ENCODE data around the gene RENBP. TPM values are rescaled to one million over a fixed set of nuclear protein-coding genes. Genes with fewer than 3 reads are reported as not detected.

Gene RENBP
- total and polyA plus RNA-seq, 2 of the 13 experiments (the other 11 are each of a cell fraction or from before 2014, with no cell fraction given), result 1.4 to 2.6 TPM

DNA sequence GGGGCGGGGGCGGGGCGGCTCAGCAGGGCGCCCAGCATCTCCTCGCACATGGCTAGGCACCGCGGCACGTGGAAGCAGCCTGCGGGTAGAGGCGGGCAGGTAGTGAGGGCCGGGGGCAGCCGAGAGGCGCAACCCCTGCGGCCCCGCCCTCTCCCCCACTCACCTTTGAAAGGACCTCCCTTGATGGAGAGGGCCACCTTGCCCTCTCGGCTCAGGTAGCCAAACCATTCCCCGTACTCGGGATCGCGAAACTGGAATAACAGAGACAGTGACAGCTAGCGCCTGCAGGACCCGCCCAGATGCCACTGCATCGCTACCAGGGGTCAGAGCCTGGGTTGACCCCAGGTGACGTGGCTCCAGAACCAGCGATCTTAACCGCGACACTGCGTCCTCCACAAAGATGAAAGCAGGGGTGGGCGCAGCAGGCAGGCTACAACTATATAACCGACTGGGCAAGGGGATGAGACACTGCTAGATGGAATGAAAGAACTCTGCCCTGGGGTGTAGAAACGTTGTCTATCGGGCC lies 9.1 kb downstream of the RENBP start:
- H3K27ac ChIP-seq (ENCODE audit: extremely low read length, insufficient read depth, low read length), result peak overlapping the region; percentile 64
- no peak overlapping the region for H3K9ac ChIP-seq (ENCODE audit: insufficient read depth, low read depth, low read length)
- in situ Hi-C loops (cut with HindIII; ENCODE audit: extremely low pct_ligation_motif_present, low pct_unique_long_range_greater_than_20kb) (no loop called here), intact Hi-C loops (cut with micrococcal nuclease; ENCODE audit: unreplicated experiment) (no loop called here)
- peaks cover 5% of the 10 kb centered on the region; the same call in 1 of the 2 replicates for H3K4me1 ChIP-seq (ENCODE audit: insufficient read depth, low read length)
- ChIA-PET CTCF (ENCODE audit: low intra/inter-chr PET ratio, low total read pairs) (no interaction called here), POLR2A (interaction anchor here (0.8 to 2.6 kb wide), 7 partner anchors 9 to 208 kb away, joined by 4 to 20 read pairs (median 5); partner anchors contain the start of genes ARHGAP4, HCFC1 and RENBP)
- H3K36me3 ChIP-seq (replicated peaks in 1 of 2; ENCODE audit: control insufficient read depth in 1 of 2, insufficient read depth in 2 of 2, low read length in 2 of 2), result 0 out of 5 replicates have a peak, but pooled peaks cover 0 to 8% of the 10 kb centered on the region in 2 experiments
- H3K27me3 ChIP-seq (ENCODE audit: control insufficient read depth in 1 of 2, insufficient read depth in 2 of 2, low read length in 2 of 2), result no peaks in the 10 kb centered on the region
- peak overlapping the region; percentile 76 for H3K4me2 ChIP-seq (ENCODE audit: low read depth, low read length)
- H3K79me2 ChIP-seq (ENCODE audit: insufficient read depth, low read length), result peaks cover 9% of the 10 kb centered on the region
- no peaks in the 10 kb centered on the region for H3K9me3 ChIP-seq (ENCODE audit: low read length)
- FAIRE-seq (no peak), ATAC-seq (peak; percentile 62), DNase-seq (ENCODE audit: low spot score) (no peak)
- WGBS (ENCODE audit: low lambda C conversion rate), result 13% methylated on average over 4 of the region's 32 CpGs
- H4K20me1 ChIP-seq (ENCODE audit: insufficient read depth, low read length), result no peaks in the 10 kb centered on the region
- no peak overlapping the region for H2AFZ ChIP-seq (ENCODE audit: low read length)
- BruUV-seq (replicated peaks), result no TSS peak
- peak overlapping the region in 2 of 3 experiments; percentile 49 to 64; a peak in 5 of 6 replicates for H3K4me3 ChIP-seq (replicated peaks in 1 of 3; ENCODE audit: insufficient read depth in 1 of 3, low read depth in 2 of 3, low read length in 3 of 3)
- TF ChIP-seq ZNF496 (CRISPR knock-in tag; IDR thresholded peaks at IDR 0.05; ENCODE audit: insufficient replicate concordance), result no peak
- TF ChIP-seq RFX3 (CRISPR knock-in tag; IDR thresholded peaks at IDR 0.05), result no peak
- TF ChIP-seq MYC (CRISPR knock-in tag; IDR thresholded peaks at IDR 0.05; ENCODE audit: borderline replicate concordance), result peak; percentile 68; the same call in 1 of the 2 replicates
- TF ChIP-seq, protein P1, sequence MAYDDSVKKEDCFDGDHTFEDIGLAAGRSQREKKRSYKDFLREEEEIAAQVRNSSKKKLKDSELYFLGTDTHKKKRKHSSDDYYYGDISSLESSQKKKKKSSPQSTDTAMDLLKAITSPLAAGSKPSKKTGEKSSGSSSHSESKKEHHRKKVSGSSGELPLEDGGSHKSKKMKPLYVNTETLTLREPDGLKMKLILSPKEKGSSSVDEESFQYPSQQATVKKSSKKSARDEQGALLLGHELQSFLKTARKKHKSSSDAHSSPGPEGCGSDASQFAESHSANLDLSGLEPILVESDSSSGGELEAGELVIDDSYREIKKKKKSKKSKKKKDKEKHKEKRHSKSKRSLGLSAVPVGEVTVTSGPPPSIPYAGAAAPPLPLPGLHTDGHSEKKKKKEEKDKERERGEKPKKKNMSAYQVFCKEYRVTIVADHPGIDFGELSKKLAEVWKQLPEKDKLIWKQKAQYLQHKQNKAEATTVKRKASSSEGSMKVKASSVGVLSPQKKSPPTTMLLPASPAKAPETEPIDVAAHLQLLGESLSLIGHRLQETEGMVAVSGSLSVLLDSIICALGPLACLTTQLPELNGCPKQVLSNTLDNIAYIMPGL (CRISPR knock-in tag; IDR thresholded peaks at IDR 0.05; ENCODE audit: borderline replicate concordance in 1 of 2, low read depth in 1 of 2), result no peak
- TF ChIP-seq, protein P2, sequence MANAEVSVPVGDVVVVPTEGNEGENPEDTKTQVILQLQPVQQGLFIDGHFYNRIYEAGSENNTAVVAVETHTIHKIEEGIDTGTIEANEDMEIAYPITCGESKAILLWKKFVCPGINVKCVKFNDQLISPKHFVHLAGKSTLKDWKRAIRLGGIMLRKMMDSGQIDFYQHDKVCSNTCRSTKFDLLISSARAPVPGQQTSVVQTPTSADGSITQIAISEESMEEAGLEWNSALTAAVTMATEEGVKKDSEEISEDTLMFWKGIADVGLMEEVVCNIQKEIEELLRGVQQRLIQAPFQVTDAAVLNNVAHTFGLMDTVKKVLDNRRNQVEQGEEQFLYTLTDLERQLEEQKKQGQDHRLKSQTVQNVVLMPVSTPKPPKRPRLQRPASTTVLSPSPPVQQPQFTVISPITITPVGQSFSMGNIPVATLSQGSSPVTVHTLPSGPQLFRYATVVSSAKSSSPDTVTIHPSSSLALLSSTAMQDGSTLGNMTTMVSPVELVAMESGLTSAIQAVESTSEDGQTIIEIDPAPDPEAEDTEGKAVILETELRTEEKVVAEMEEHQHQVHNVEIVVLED (CRISPR knock-in tag; IDR thresholded peaks at IDR 0.05; ENCODE audit: borderline replicate concordance), result no peak
- no peak for TF ChIP-seq ZNF101 (CRISPR knock-in tag; IDR thresholded peaks at IDR 0.05; ENCODE audit: borderline replicate concordance, low read depth)
- TF ChIP-seq ZNF329 (CRISPR knock-in tag; IDR thresholded peaks at IDR 0.05; ENCODE audit: low read depth), result no peak
- no peak for TF ChIP-seq PHF21A (CRISPR knock-in tag; IDR thresholded peaks at IDR 0.05)
- TF ChIP-seq ZFX (CRISPR knock-in tag; IDR thresholded peaks at IDR 0.05; ENCODE audit: low read depth), result no peak
- no peak for TF ChIP-seq KDM1A (CRISPR knock-in tag; IDR thresholded peaks at IDR 0.05)
- TF ChIP-seq, protein P3, sequence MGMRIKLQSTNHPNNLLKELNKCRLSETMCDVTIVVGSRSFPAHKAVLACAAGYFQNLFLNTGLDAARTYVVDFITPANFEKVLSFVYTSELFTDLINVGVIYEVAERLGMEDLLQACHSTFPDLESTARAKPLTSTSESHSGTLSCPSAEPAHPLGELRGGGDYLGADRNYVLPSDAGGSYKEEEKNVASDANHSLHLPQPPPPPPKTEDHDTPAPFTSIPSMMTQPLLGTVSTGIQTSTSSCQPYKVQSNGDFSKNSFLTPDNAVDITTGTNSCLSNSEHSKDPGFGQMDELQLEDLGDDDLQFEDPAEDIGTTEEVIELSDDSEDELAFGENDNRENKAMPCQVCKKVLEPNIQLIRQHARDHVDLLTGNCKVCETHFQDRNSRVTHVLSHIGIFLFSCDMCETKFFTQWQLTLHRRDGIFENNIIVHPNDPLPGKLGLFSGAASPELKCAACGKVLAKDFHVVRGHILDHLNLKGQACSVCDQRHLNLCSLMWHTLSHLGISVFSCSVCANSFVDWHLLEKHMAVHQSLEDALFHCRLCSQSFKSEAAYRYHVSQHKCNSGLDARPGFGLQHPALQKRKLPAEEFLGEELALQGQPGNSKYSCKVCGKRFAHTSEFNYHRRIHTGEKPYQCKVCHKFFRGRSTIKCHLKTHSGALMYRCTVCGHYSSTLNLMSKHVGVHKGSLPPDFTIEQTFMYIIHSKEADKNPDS (CRISPR knock-in tag; IDR thresholded peaks at IDR 0.05), result no peak
- TF ChIP-seq ZNF136 (CRISPR knock-in tag; IDR thresholded peaks at IDR 0.05; ENCODE audit: low read depth), result no peak
- no peak for TF ChIP-seq CBX1 (IDR thresholded peaks at IDR 0.05; ENCODE audit: low read depth)
- no peak for TF ChIP-seq SRY (CRISPR knock-in tag; IDR thresholded peaks at IDR 0.05)
- TF ChIP-seq HOXD1 (CRISPR knock-in tag; IDR thresholded peaks at IDR 0.05), result no peak
- TF ChIP-seq, protein P4, sequence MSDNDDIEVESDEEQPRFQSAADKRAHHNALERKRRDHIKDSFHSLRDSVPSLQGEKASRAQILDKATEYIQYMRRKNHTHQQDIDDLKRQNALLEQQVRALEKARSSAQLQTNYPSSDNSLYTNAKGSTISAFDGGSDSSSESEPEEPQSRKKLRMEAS (IDR thresholded peaks at IDR 0.05), result peak; percentile 71
- TF ChIP-seq HDAC6 (IDR thresholded peaks at IDR 0.05; ENCODE audit: low read depth, low read length), result no peak

Data from HepG2 (cell line).